ENCODE measurements around the gene HMGB1. TPM values are rescaled to one million over a fixed set of nuclear protein-coding genes. Genes with fewer than 3 reads are reported as not detected.

HMGB1 gene
- total and polyA plus RNA-seq, 4 donors: 83.9 to 276 (median 195) TPM

DNA sequence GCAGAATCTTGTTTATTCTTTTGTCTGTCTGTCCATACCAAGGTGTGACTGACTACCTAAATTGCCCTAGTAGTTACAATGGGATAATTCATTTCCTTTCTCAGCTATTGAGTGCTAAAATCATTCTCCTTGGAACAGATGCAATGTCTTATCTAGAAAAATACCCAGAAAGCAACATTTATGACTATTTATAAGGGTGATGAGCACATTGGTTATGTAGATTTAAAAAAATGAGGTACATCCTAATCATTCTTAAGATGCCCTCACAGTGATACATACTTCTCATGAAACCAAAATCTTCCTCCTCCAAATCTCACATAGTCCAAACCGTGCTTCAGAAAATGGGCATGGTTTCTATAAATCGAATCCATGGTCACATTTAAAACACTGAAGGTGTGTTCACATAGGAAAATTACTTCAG lies 55.0 kb downstream of the HMGB1 start:
- WGBS: 96% methylated on average over 2 of the region's 2 CpGs
- H3K27ac ChIP-seq (ENCODE audit: low read depth in 1 of 2, low read length in 2 of 2): no peak overlapping the region
- H3K36me3 ChIP-seq (ENCODE audit: control insufficient read depth in 4 of 4, insufficient read depth in 3 of 4, low read depth in 1 of 4, low read length in 3 of 4): no peaks in the 10 kb centered on the region
- no peak overlapping the region for H3K4me3 ChIP-seq (ENCODE audit: low read depth in 1 of 3, low read length in 3 of 3)
- H3K27me3 ChIP-seq (ENCODE audit: control insufficient read depth in 4 of 4, insufficient read depth in 4 of 4, low read length in 3 of 4): no peaks in the 10 kb centered on the region
- no peak overlapping the region for H3K9ac ChIP-seq (ENCODE audit: low read depth in 1 of 2, low read length in 2 of 2)
- no peaks in the 10 kb centered on the region for H3K9me3 ChIP-seq (ENCODE audit: control insufficient read depth in 4 of 4, low read length in 3 of 4)
- H3K4me1 ChIP-seq (ENCODE audit: control insufficient read depth in 4 of 4, insufficient read depth in 4 of 4, low read length in 3 of 4): peaks cover 3 to 12% (median 5%) of the 10 kb centered on the region in 4 donors
- DNase-seq (ENCODE audit: low spot score): no peak
- no peak for TF ChIP-seq RXRA (IDR thresholded peaks at IDR 0.05)
- TF ChIP-seq HNF4G (IDR thresholded peaks at IDR 0.05): no peak
- TF ChIP-seq TAF1 (conservative IDR thresholded peaks at IDR 0.05): no peak
- TF ChIP-seq CTCF (IDR thresholded peaks at IDR 0.05; ENCODE audit: low read depth, low read length, missing input control): no peak

GRCh38 chr13:30409886-30410704 lies 55.6 kb downstream of the HMGB1 start:
- Histone ChIP-seq H3K36me3 (ENCODE audit: control insufficient read depth in 4 of 4, insufficient read depth in 3 of 4, low read depth in 1 of 4, low read length in 3 of 4) (no peaks in the 10 kb centered on the region), H3K9me3 (ENCODE audit: control insufficient read depth in 4 of 4, low read length in 3 of 4) (no peaks in the 10 kb centered on the region), H3K9ac (ENCODE audit: low read depth in 1 of 2, low read length in 2 of 2) (no peak overlapping the region), H3K27ac (ENCODE audit: low read depth in 1 of 2, low read length in 2 of 2) (no peak overlapping the region), H3K4me3 (ENCODE audit: low read depth in 1 of 3, low read length in 3 of 3) (no peak overlapping the region), H3K4me1 (ENCODE audit: control insufficient read depth in 4 of 4, insufficient read depth in 4 of 4, low read length in 3 of 4) (peaks cover 3 to 17% (median 7%) of the 10 kb centered on the region in 4 donors), H3K27me3 (ENCODE audit: control insufficient read depth in 4 of 4, insufficient read depth in 4 of 4, low read length in 3 of 4) (no peaks in the 10 kb centered on the region)
- 91% methylated on average over 13 of the region's 13 CpGs for WGBS
- no peak for TF ChIP-seq JUND (IDR thresholded peaks at IDR 0.05)
- TF ChIP-seq REST (IDR thresholded peaks at IDR 0.05): no peak
- TF ChIP-seq CTCF (IDR thresholded peaks at IDR 0.05; ENCODE audit: low read depth, low read length, missing input control): no peak
- TF ChIP-seq RXRA (IDR thresholded peaks at IDR 0.05): no peak
- no peak for TF ChIP-seq NR2F2 (IDR thresholded peaks at IDR 0.05)
- no peak for TF ChIP-seq ZBTB33 (IDR thresholded peaks at IDR 0.05)
- TF ChIP-seq RAD21 (IDR thresholded peaks at IDR 0.05): no peak
- TF ChIP-seq HNF4G (IDR thresholded peaks at IDR 0.05): no peak
- TF ChIP-seq YY1 (IDR thresholded peaks at IDR 0.05): no peak
- no peak for TF ChIP-seq HNF4A (conservative IDR thresholded peaks at IDR 0.05)
- no peak for TF ChIP-seq FOXA1 (IDR thresholded peaks at IDR 0.05)
- DNase-seq (ENCODE audit: low spot score): no peak

Measured in liver (tissue), 9 donors.